CD4-positive, alpha-beta T cell treated with Interleukin-1 beta for 1 hour (primary cell): ENCODE measurements around the gene MRPS35.

ENCODE experiments used
- DNase-seq, 2 donors: peaks; one replicate each; pipeline ENCODE4 v3.0.0-alpha.2; 2020 to 2022

MRPS35 gene

GRCh38 chr12:27710592-27711316 is at the start of gene MRPS35:
Gene MRPS35, plus strand, starts transcription at chr12:27710832. Its CDS starts 12 bp downstream, at chr12:27710844.
- DNase-seq = peak; percentile 90 to 92

GRCh38 chr12:27665704-27666103 is 44.9 kb upstream of the MRPS35 start:
- no peak for DNase-seq

GRCh38 chr12:27666510-27666909 is 44.1 kb upstream of the MRPS35 start:
- DNase-seq = no peak

GRCh38 chr12:27667540-27667939 is 43.1 kb upstream of the MRPS35 start:
- DNase-seq = no peak

GRCh38 chr12:27672051-27672450 is 38.6 kb upstream of the MRPS35 start:
- DNase-seq = no peak

GRCh38 chr12:27672643-27673042 is 38.0 kb upstream of the MRPS35 start:
- no peak for DNase-seq

- no peak for DNase-seq
Measured at GRCh38 chr12:27673101-27673718, 37.4 kb upstream of the MRPS35 start.

- DNase-seq = no peak
Measured at GRCh38 chr12:27674989-27675388, 35.6 kb upstream of the MRPS35 start.

- no peak for DNase-seq
Measured at GRCh38 chr12:27680619-27681018, 30.0 kb upstream of the MRPS35 start.

GRCh38 chr12:27682534-27682933 is 28.1 kb upstream of the MRPS35 start:
- DNase-seq = no peak

GRCh38 chr12:27685274-27685673 is 25.4 kb upstream of the MRPS35 start:
- no peak for DNase-seq

GRCh38 chr12:27686147-27686546 is 24.5 kb upstream of the MRPS35 start:
- no peak for DNase-seq

- DNase-seq = no peak
Measured at GRCh38 chr12:27688671-27689070, 22.0 kb upstream of the MRPS35 start.

GRCh38 chr12:27689558-27690180 is 21.0 kb upstream of the MRPS35 start:
- no peak for DNase-seq

GRCh38 chr12:27693403-27693802 is 17.2 kb upstream of the MRPS35 start:
- no peak for DNase-seq

GRCh38 chr12:27695556-27696292 is 14.9 kb upstream of the MRPS35 start:
- DNase-seq = no peak

GRCh38 chr12:27696293-27696652 is 14.4 kb upstream of the MRPS35 start, which contains the start of gene REP15:
Gene REP15, plus strand, starts transcription at chr12:27696447. Its CDS starts 116 bp downstream, at chr12:27696563.
- no peak for DNase-seq

GRCh38 chr12:27696864-27697564 is 13.6 kb upstream of the MRPS35 start:
- DNase-seq = no peak

- peak; percentile 54 to 73 for DNase-seq
Measured at GRCh38 chr12:27703720-27704452, 6.7 kb upstream of the MRPS35 start.

GRCh38 chr12:27705263-27705662 is 5.4 kb upstream of the MRPS35 start:
- no peak for DNase-seq

- DNase-seq = no peak
Measured at GRCh38 chr12:27707216-27707615, 3.4 kb upstream of the MRPS35 start.
